HepG2 (cell line): ENCODE data around the gene TMEM167B. TPM values are rescaled to one million over a fixed set of nuclear protein-coding genes. Genes with fewer than 3 reads are reported as not detected.

Experiments used
- ARID5B ChIP-seq: IDR thresholded peaks from 2 replicates; pipeline ENCODE4 v1.4.0; 2020; ENCODE audit warnings: mild to moderate bottlenecking, missing genetic modification reagents
- CCDC6 ChIP-seq: sonication (generic); formaldehyde crosslinking; IDR thresholded peaks from 2 replicates; pipeline ENCODE4 v1.8.1; 2022; ENCODE audit warnings: mild to moderate bottlenecking, missing genetic modification reagents, moderate library complexity
- CEBPG ChIP-seq: IDR thresholded peaks from 2 replicates; pipeline ENCODE4 v1.6.1; 2016
- ELF1 ChIP-seq: sonication (generic); formaldehyde crosslinking; IDR thresholded peaks from 2 replicates; pipeline ENCODE4 v1.4.0; 2020; ENCODE audit warnings: missing genetic modification reagents
- GFI1 ChIP-seq: sonication (generic); formaldehyde crosslinking; IDR thresholded peaks from 2 replicates; pipeline ENCODE4 v1.5.0; 2020; ENCODE audit warnings: missing genetic modification reagents, mild to moderate bottlenecking, borderline replicate concordance
- GTF2F1 ChIP-seq: fragments of 150-350 bp; IDR thresholded peaks from 2 replicates; pipeline ENCODE4 v1.6.1; 2014; ENCODE audit warnings: low read length
- KLF6 ChIP-seq: IDR thresholded peaks from 2 replicates; pipeline ENCODE4 v1.8.0; 2016; ENCODE audit warnings: missing biosample characterization, missing genetic modification reagents
- MAFK ChIP-seq, 2 experiments: IDR thresholded peaks in 1 of 2; conservative IDR thresholded peaks in 1 of 2; 2 replicates each; pipeline ENCODE4 v1.6.1; 2011; ENCODE audit warnings: improper control_type of control experiment in 2 of 2, low read length in 2 of 2
- PLSCR1 ChIP-seq: sonication (generic); formaldehyde crosslinking; IDR thresholded peaks from 2 replicates; pipeline ENCODE4 v1.5.0; 2020; ENCODE audit warnings: missing genetic modification reagents, mild to moderate bottlenecking, borderline replicate concordance
- RFXANK ChIP-seq: IDR thresholded peaks from 2 replicates; pipeline ENCODE4 v1.6.1; 2016
- SAP130 ChIP-seq: IDR thresholded peaks from 2 replicates; pipeline ENCODE4 v1.6.1; 2016; ENCODE audit warnings: low read depth
- TCF12 ChIP-seq, 2 experiments: fragments of 450-650 bp in 1 of 2; sonication (generic) in 1 of 2; formaldehyde crosslinking in 1 of 2; IDR thresholded peaks; 2 replicates each; pipeline versions ENCODE4 v1.6.1 to v1.8.0; 2017 to 2022; ENCODE audit warnings: antibody characterized with exemption in 1 of 2, mild to moderate bottlenecking in 1 of 2, missing genetic modification reagents in 1 of 2, moderate library complexity in 1 of 2
- YEATS2 ChIP-seq: sonication (generic); formaldehyde crosslinking; IDR thresholded peaks from 2 replicates; pipeline ENCODE4 v1.4.0; 2020; ENCODE audit warnings: missing genetic modification reagents, borderline replicate concordance
- ZKSCAN8 ChIP-seq: IDR thresholded peaks from 2 replicates; pipeline ENCODE4 v1.6.1; 2016; ENCODE audit warnings: borderline replicate concordance, missing genetic modification reagents, missing compliant biosample characterization
- ZNF264 ChIP-seq: sonication (generic); formaldehyde crosslinking; IDR thresholded peaks from 2 replicates; pipeline ENCODE4 v1.4.0; 2020; ENCODE audit warnings: missing genetic modification reagents
- ZNF556 ChIP-seq: sonication (generic); formaldehyde crosslinking; IDR thresholded peaks from 2 replicates; pipeline ENCODE4 v1.4.0; 2020; ENCODE audit warnings: mild to moderate bottlenecking, missing genetic modification reagents, borderline replicate concordance
- ZNF614 ChIP-seq: IDR thresholded peaks from 2 replicates; pipeline ENCODE4 v1.6.1; 2018; ENCODE audit warnings: missing biosample characterization, missing genetic modification reagents, inconsistent platforms, borderline replicate concordance
- ZNF749 ChIP-seq: sonication (generic); formaldehyde crosslinking; IDR thresholded peaks from 2 replicates; pipeline ENCODE4 v1.8.0; 2022; ENCODE audit warnings: mild to moderate bottlenecking, missing genetic modification reagents, moderate library complexity, borderline replicate concordance
- ZNF800 ChIP-seq: sonication (generic); formaldehyde crosslinking; IDR thresholded peaks from 2 replicates; pipeline ENCODE4 v1.4.0; 2020; ENCODE audit warnings: missing genetic modification reagents
- polyA plus RNA-seq, 8 experiments: library from polyadenylated mRNA; depleted of rRNA in 3 of 8; stranded (reverse) in 7 of 8; unstranded in 1 of 8; fragments of >200 nt; fragmentation: Illumina TruSeq in 4 of 8; extraction: Trizol in 4 of 8; gene quantifications; 2 replicates each; pipeline versions ENCODE4 v1.2.1 to v1.2.3, GENCODE V29; 2011 to 2016; ENCODE audit warnings: low read depth in 4 of 8, missing spikeins in 1 of 8, mixed read lengths in 1 of 8; ENCODE audit not compliant: insufficient read depth in 1 of 8
- total RNA-seq, 5 experiments: library from RNA; depleted of rRNA; stranded (reverse); fragments of >200 nt; fragmentation: Illumina TruSeq; extraction: Trizol; gene quantifications; 2 replicates each; pipeline ENCODE4 v1.2.3, GENCODE V29; 2016; ENCODE audit warnings: low read depth in 1 of 5

The TMEM167B gene
- total and polyA plus RNA-seq, 2 of the 13 experiments (the other 11 are each of a cell fraction or from before 2014, with no cell fraction given), result 9.5 to 22.4 TPM

GRCh38 chr1:109084563-109085517 lies 5.7 kb upstream of the TMEM167B start (continued):
- TF ChIP-seq ARID5B (CRISPR knock-in tag) (no peak), MAFK (conservative IDR thresholded peaks at IDR 0.05 in 1 of 2, IDR thresholded peaks at IDR 0.05 in 1 of 2; ENCODE audit: low read length in 2 of 2) (0 out of 4 replicates have a peak, but pooled peaks of 1 of the 2 experiments have one; percentile 5), PLSCR1 (CRISPR knock-in tag) (no peak), SAP130 (CRISPR knock-in tag) (peak; percentile 27; the same call in 1 of the 2 replicates), RFXANK (CRISPR knock-in tag) (no peak), TCF12 (IDR thresholded peaks at IDR 0.05) (no peak), TCF12 (CRISPR knock-in tag; IDR thresholded peaks at IDR 0.05) (no peak), ZNF614 (CRISPR knock-in tag) (no peak), ZNF800 (CRISPR knock-in tag) (no peak), ZNF749 (CRISPR knock-in tag) (no peak), ZNF264 (CRISPR knock-in tag) (no peak), ZKSCAN8 (no peak), CCDC6 (CRISPR knock-in tag) (no peak), CEBPG (CRISPR knock-in tag) (no peak), ZNF556 (CRISPR knock-in tag) (no peak), ELF1 (CRISPR knock-in tag) (no peak), GTF2F1 (no peak), GFI1 (CRISPR knock-in tag) (no peak), YEATS2 (0 out of 2 replicates have a peak, but pooled peaks have one; percentile 19), KLF6 (CRISPR knock-in tag) (no peak)
- TF ChIP-seq, all 625 proteins: peak for 15
